GM21423 (cell line): ENCODE data around the gene NFIB.

Source experiments
- ATAC-seq: cut with Tn5 transposase; IDR thresholded peaks from one replicate; pipeline ENCODE4 v1.9.1; 2021; ENCODE audit warnings: mild to moderate bottlenecking, moderate library complexity; ENCODE audit not compliant: unreplicated experiment

Gene NFIB

DNA sequence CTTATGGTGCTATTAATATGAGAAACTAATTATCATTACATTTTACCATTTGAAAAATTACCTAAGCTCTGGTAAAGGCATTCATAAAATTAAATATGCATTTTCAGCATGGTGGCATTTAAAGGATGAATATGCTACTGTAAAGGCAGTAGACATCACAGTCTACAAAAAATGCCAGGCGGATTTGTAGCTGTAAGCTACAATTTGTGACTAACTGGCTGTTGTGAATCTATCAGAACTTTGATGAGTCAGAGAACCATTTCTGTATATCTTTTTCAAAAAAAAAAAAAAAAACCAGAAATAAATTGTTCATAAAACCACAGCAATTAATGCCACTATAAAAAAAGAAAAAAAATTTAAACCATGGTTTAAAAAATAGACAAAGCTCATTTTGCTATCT lies 186.3 kb downstream of the NFIB start:
- no peak for ATAC-seq

GRCh38 chr9:14119694-14120514 lies 194.0 kb downstream of the NFIB start:
- ATAC-seq = no peak

GRCh38 chr9:14112226-14112625 lies 201.7 kb downstream of the NFIB start:
- no peak for ATAC-seq

GRCh38 chr9:14111696-14112095 lies 202.2 kb downstream of the NFIB start:
- ATAC-seq = no peak

DNA sequence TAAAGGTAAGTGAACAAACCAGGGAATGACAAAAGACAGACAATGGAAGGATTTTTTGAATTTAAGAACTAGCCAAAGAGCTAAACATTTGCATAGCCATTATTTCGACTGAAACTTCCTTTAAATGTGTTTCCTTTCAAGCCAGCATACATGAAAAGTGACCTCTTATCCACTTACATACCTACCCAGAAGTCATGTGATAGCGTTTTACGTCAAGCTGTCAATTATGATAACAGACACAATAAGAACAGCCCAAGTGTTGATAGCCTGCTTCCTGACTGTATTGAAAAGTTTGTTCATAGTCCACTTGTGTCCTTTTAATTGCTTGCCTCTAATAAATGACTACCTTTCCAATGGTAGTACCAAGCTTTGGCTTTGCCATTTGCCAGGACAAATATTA lies 206.0 kb downstream of the NFIB start:
- no peak for ATAC-seq

DNA sequence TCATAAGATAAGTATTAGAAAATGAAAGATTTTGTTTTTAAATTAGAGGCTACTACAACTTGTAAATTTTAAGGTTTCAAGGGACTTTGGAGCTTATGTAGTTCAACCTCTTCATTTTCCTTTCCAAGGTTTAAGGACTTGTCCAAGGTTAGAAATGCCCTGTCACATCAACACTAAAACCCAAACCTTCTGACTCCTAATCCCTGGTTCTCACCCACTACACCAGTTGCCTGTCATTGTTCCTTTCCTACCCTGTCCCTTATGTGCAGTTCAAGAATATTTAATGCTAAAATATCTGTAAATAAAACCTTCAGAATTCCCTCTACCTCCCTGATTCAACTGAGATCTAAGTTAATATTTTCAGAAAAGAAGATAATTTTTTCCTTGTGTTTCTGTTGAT lies 206.4 kb downstream of the NFIB start:
- ATAC-seq = no peak

- ATAC-seq = no peak
Measured at GRCh38 chr9:14106699-14107098, 207.2 kb downstream of the NFIB start.

DNA sequence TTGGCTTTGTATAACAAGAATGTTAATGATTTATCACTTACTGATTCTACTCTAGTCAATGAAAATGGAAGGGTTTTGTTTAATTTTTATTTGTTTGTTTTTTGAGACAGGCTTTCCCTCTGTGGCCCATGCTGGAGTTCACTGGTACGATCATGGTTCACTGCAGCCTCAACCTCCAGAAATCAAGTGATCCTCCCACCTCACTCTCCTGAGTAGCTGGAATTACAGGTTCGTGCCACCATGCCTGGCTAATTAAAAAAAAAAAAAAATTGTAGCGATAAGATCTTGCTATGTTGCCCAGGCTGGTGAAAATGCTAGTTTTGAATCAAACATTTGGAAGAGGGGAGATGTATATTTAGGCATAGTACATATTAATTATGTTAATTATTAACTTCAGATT lies 209.4 kb downstream of the NFIB start:
- ATAC-seq = no peak

DNA sequence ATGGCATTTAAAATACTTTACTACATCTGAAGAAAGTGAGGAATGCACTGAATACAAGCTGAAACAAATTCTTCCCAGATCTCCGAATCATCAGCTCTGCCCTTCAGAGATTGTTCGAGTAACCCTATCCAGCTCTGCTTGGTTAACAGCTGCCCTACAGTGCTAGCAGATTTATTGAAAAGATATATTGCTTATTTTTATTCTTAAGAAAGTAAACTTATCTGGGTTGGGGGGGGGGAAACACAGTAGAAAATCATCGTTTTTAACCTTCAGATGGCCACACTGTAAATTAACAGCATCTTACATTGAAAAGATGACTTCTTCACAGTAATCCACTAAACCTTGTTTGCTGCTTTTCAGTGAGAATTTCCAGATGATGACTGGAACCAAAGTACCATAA lies 210.8 kb downstream of the NFIB start:
- no peak for ATAC-seq

DNA sequence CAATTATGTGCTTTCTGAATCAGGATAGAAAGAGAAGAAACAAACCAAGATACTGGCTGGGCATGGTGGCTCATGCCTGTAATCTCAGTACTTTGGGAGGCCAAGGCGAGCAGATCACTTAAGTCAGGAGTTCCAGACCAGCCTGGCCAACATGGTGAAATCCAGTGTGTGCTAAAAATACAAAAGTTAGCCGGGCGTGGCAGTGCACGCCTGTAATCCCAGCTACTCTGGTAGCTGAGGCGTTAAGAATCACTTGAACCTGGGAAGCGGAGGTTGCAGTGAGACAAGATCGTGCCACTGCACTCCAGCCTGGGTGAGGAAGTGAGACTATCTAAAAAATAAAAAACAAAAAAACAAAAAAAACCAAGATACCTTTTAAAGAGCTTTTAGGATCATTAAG lies 214.2 kb downstream of the NFIB start:
- no peak for ATAC-seq

GRCh38 chr9:14098486-14099180 lies 215.3 kb downstream of the NFIB start:
- ATAC-seq = no peak

DNA sequence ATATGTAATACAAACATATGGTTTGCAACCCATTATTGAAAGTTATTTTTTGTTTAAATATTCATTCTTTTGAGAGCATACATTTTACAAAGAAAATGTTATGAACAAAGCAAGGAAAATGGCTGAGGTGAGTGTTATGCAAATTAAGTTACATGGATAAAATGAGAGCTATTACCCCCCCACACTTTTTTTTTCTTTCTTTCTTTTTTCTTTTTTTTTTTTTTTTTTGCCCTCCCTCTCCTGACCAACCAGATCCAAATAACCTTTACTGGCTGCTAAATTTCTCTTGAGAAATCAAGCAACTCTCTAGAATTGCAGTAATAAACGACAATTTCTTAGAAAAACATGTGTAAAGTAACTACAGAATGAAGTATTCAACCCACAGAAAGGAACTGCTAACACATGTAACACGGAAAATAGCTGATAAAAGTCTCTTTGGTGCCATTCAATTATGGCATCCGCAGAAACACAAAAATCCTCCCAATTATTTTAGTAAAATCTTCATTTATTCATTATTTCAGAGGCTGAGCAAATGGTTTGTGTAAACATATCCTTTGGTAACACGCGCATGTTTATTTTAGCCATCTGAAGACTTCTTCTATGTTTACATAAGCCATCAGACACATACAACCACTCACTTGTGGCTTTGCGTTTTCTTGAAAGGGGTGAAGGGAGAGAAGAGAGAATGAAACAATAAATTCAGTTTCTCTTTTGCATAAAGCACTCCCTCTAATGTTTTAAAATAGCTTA lies 216.1 kb downstream of the NFIB start:
- no peak for ATAC-seq

- no peak for ATAC-seq
Measured at GRCh38 chr9:14097215-14097614, 216.7 kb downstream of the NFIB start.

DNA sequence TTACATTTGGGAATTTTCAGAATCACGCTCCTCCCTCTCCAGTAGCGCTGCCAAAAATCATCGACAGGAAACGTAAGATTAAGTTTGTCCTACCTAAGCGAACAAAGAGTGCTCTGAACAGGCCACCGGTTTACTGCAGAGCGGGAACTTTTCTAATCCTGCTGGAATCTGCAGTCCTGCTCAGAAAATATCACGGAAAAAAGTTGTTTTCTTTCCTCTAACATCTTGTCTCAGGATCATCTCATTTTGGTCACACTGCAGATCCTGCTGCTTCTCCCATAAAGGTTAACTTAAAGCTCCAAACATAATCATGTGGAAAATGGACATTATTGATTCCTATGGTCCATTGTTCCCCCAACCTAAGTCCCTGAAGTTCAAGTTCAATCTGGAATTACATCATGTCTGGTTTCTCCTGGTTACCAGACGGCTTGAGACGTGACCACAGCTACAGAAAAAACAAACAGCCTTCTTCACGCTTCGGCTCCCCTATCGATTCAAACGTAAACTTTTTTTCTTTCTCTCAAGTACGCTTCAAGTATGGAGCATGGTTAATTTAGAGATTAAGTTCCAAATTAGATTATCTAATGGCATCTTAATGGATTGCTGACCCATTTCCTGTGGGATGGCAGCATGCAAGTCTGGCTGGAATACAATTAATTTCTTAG lies 217.6 kb downstream of the NFIB start:
- ATAC-seq = no peak

- no peak for ATAC-seq
Measured at GRCh38 chr9:14095277-14095676, 218.7 kb downstream of the NFIB start.

- ATAC-seq = no peak
Measured at GRCh38 chr9:14094491-14094890, 219.4 kb downstream of the NFIB start.

GRCh38 chr9:14092344-14092743 lies 221.6 kb downstream of the NFIB start:
- ATAC-seq = no peak

DNA sequence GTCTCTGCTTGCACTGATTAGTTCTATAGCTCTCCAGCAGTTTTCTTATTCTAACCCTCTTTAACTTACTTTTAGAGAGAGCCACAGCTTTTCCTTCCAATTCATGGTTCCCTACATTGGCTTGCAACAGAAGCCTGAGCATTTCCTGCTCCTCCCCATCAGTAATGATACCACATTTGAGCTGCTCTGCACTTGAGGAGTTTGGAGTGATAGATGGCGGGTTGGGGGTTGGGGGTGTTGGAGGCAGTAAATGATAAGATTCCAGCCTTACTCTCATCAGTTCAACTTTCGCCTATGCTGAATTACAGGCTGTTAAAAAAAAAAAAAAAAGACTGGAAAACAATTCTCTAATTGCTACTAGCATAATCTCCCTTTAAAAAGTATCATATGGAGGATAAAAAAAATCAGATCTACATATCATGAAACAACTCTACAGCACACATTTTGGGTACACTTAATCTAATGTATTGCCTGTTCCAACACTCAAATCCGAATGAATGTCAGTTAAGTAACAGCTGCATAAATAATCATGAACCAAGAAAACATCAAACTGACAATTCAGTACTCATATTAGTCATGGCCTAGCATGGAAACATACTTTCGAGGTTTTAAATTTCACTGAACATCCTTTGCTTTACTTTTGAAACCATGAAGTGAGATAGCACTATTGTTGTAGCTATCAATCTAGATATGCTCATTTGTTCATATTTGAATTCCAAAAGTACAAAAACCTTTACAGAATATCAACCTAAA lies 224.7 kb downstream of the NFIB start:
- ATAC-seq = no peak

DNA sequence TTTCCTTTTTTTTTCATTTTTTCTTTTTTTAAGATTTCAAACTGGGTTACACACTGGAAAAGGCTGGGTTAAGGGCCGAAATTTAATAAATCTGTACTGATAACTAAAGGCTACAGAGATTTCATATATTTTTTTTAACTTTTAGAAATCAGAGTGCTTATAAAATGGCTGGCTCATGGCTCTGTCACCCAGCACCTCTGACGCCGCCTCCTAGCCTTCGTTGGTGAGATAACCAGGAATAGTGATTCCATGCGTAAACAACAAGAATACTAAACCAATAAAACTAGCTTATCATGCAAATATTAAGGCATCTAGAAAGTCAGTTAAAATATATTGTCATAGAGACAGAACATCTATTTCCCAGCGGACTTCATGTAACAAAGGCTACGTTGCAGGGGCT lies 226.4 kb downstream of the NFIB start:
- ATAC-seq = no peak

- no peak for ATAC-seq
Measured at GRCh38 chr9:14086495-14086894, 227.4 kb downstream of the NFIB start.

GRCh38 chr9:14085810-14086209 lies 228.1 kb downstream of the NFIB start:
- no peak for ATAC-seq
